Subcutaneous adipose tissue (tissue), 4 donors: ENCODE measurements around the gene PTGR1. TPM values are rescaled to one million over a fixed set of nuclear protein-coding genes. Genes with fewer than 3 reads are reported as not detected.

Experiments used
- CTCF ChIP-seq: fragments of 450-650 bp; IDR thresholded peaks from one replicate; pipeline ENCODE4 v1.5.1; 2016; ENCODE audit warnings: low read depth, mild to moderate bottlenecking, control low read depth, antibody characterized with exemption, moderate library complexity
- total RNA-seq, 4 donors: library from RNA; depleted of rRNA; stranded (reverse); fragments of >200 nt; gene quantifications; one replicate each; pipeline ENCODE4 v1.1.0, GENCODE V29; 2016

Gene PTGR1
- total RNA-seq, 4 donors from 2014 or later = 33.6 to 87.4 (median 64.8) TPM

- no peak for TF ChIP-seq CTCF
Measured at GRCh38 chr9:111610149-111610548, 10.7 kb upstream of the PTGR1 start.

GRCh38 chr9:111605041-111605559 lies 5.7 kb upstream of the PTGR1 start:
- no peak for TF ChIP-seq CTCF

- TF ChIP-seq CTCF = no peak
Measured at GRCh38 chr9:111604054-111604615, 4.7 kb upstream of the PTGR1 start.

- TF ChIP-seq CTCF = no peak
Measured at GRCh38 chr9:111603041-111603440, 3.6 kb upstream of the PTGR1 start.

GRCh38 chr9:111601237-111602018 lies 2.0 kb upstream of the PTGR1 start:
- no peak for TF ChIP-seq CTCF

- TF ChIP-seq CTCF = no peak
Measured at GRCh38 chr9:111599955-111600343, 502 bp upstream of the PTGR1 start.

GRCh38 chr9:111598733-111599091 lies 735 bp downstream of the PTGR1 start:
- no peak for TF ChIP-seq CTCF
